H1 (cell line): Measurements from ENCODE around the gene KRT85.

Source experiments
- ATF2 ChIP-seq: IDR thresholded peaks from 2 replicates; pipeline ENCODE4 v1.6.1; 2012; ENCODE audit warnings: low read length, inconsistent platforms
- CEBPB ChIP-seq: IDR thresholded peaks from 2 replicates; pipeline ENCODE4 v1.6.1; 2012; ENCODE audit warnings: low read depth, low read length
- CTCF ChIP-seq, 3 experiments: IDR thresholded peaks; 1 replicate in 2 of 3; 2 replicates in 1 of 3; pipeline versions ENCODE4 v1.5.1 to v1.6.1; 2011; ENCODE audit warnings: low read length in 3 of 3, mild to moderate bottlenecking in 3 of 3, inconsistent platforms in 2 of 3, low read depth in 1 of 3, moderate library complexity in 1 of 3; ENCODE audit not compliant: insufficient read depth in 1 of 3; ENCODE audit errors: control extremely low read depth in 1 of 3
- EZH2 ChIP-seq: fragments of 200-600 bp; sonication (generic); IDR thresholded peaks from 2 replicates; pipeline ENCODE4 v1.7.1; 2012; ENCODE audit warnings: low read depth, mild to moderate bottlenecking, moderate library complexity, low read length, inconsistent platforms; ENCODE audit not compliant: severe bottlenecking
- POLR2A ChIP-seq, 2 experiments: IDR thresholded peaks; 1 replicate in 1 of 2; 2 replicates in 1 of 2; pipeline ENCODE4 v1.6.1; 2011; ENCODE audit warnings: low read depth in 2 of 2, low read length in 2 of 2, mild to moderate bottlenecking in 2 of 2; ENCODE audit errors: control extremely low read depth in 1 of 2
- RAD21 ChIP-seq, 2 experiments: IDR thresholded peaks in 1 of 2; conservative IDR thresholded peaks in 1 of 2; 2 replicates each; pipeline ENCODE4 v1.6.1; 2011; ENCODE audit warnings: low read depth in 2 of 2, low read length in 2 of 2, improper control_type of control experiment in 1 of 2, inconsistent platforms in 1 of 2, mild to moderate bottlenecking in 1 of 2, moderate library complexity in 1 of 2
- SP2 ChIP-seq: IDR thresholded peaks from 2 replicates; pipeline ENCODE4 v1.6.1; 2012; ENCODE audit warnings: mild to moderate bottlenecking, low read length, inconsistent platforms
- TAF1 ChIP-seq: IDR thresholded peaks from 2 replicates; pipeline ENCODE4 v1.6.1; 2011; ENCODE audit warnings: mild to moderate bottlenecking, low read depth, low read length
- TF ChIP-seq, protein P1 (sequence below): IDR thresholded peaks from 2 replicates; pipeline ENCODE4 v1.6.1; 2012; ENCODE audit warnings: inconsistent platforms
- TF ChIP-seq, protein P2 (sequence below): IDR thresholded peaks from 2 replicates; pipeline ENCODE4 v1.6.1; 2012; ENCODE audit warnings: inconsistent platforms
- TF ChIP-seq, protein P3 (sequence below): IDR thresholded peaks from 2 replicates; pipeline ENCODE4 v1.6.1; 2011; ENCODE audit warnings: low read length, improper control_type of control experiment

DNA sequence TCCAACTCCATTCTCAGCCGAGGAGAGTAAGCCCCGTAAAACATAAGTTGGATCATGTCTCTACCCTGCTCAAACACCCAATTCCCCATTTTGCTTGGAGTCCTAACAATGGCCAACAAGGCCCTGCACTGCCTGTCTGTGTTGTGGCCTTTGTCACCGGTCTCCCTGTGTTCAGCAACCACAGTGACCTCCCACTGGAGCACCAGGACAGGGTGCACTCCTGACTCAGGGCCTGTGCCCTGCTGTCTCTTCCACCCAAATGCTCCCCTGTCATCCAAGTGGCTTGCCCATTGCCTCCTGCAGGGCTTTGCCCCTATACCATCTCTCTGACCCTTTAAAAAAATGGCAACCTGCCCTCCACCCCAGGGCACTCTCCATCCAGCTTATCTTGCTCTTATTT, 4.4 kb upstream of the KRT85 start:
- TF ChIP-seq EZH2 = no peak
- TF ChIP-seq CTCF (IDR thresholded peaks at IDR 0.05; ENCODE audit: control extremely low read depth in 1 of 3, insufficient read depth in 1 of 3, low read depth in 1 of 3, low read length in 3 of 3) = no peak
- TF ChIP-seq CEBPB = no peak
- TF ChIP-seq, protein P1, sequence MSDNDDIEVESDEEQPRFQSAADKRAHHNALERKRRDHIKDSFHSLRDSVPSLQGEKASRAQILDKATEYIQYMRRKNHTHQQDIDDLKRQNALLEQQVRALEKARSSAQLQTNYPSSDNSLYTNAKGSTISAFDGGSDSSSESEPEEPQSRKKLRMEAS = no peak
- no peak for TF ChIP-seq ATF2
- no peak for TF ChIP-seq POLR2A (IDR thresholded peaks at IDR 0.05; ENCODE audit: control extremely low read depth in 1 of 2, low read depth in 2 of 2, low read length in 2 of 2)
- TF ChIP-seq, protein P2, sequence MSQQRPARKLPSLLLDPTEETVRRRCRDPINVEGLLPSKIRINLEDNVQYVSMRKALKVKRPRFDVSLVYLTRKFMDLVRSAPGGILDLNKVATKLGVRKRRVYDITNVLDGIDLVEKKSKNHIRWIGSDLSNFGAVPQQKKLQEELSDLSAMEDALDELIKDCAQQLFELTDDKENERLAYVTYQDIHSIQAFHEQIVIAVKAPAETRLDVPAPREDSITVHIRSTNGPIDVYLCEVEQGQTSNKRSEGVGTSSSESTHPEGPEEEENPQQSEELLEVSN = no peak
- no peak for TF ChIP-seq RAD21 (IDR thresholded peaks at IDR 0.05 in 1 of 2, conservative IDR thresholded peaks at IDR 0.05 in 1 of 2; ENCODE audit: low read depth in 2 of 2, low read length in 2 of 2)
- TF ChIP-seq, protein P3, sequence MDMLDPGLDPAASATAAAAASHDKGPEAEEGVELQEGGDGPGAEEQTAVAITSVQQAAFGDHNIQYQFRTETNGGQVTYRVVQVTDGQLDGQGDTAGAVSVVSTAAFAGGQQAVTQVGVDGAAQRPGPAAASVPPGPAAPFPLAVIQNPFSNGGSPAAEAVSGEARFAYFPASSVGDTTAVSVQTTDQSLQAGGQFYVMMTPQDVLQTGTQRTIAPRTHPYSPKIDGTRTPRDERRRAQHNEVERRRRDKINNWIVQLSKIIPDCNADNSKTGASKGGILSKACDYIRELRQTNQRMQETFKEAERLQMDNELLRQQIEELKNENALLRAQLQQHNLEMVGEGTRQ = no peak
- TF ChIP-seq SP2 = no peak
- TF ChIP-seq TAF1 = no peak
